Measurements from ENCODE around the gene ACSF2. TPM values are rescaled to one million over a fixed set of nuclear protein-coding genes. Genes with fewer than 3 reads are reported as not detected.

Gene ACSF2
- total RNA-seq, 1 donor from 2014 or later = 34.5 TPM

DNA sequence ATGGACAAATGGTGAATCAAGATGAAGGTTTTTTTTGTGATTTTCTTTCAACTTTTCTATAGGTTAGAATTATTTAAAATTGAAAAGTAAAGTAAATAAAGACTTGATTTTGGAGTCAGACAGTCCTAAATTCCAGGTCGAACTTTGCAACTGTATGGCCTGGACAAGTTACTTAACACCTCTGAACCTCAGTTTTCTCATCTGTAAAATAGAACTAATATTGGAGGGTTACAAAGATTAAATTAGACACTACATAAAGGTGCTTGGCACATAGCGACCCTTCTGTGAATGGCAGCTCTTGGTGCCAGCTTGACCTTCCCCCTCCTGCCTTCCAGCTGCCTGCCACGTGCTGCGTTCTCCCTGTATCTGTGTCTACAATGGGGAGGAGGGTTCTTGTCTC lies 55.6 kb downstream of the ACSF2 start:
- peaks cover 23% of the 10 kb centered on the region for H3K4me1 Mint-ChIP-seq
- H3K27ac Mint-ChIP-seq (ENCODE audit: unreplicated experiment) = no peak overlapping the region
- no peaks in the 10 kb centered on the region for H3K36me3 Mint-ChIP-seq (ENCODE audit: low read depth)
- TF ChIP-seq, protein P1, sequence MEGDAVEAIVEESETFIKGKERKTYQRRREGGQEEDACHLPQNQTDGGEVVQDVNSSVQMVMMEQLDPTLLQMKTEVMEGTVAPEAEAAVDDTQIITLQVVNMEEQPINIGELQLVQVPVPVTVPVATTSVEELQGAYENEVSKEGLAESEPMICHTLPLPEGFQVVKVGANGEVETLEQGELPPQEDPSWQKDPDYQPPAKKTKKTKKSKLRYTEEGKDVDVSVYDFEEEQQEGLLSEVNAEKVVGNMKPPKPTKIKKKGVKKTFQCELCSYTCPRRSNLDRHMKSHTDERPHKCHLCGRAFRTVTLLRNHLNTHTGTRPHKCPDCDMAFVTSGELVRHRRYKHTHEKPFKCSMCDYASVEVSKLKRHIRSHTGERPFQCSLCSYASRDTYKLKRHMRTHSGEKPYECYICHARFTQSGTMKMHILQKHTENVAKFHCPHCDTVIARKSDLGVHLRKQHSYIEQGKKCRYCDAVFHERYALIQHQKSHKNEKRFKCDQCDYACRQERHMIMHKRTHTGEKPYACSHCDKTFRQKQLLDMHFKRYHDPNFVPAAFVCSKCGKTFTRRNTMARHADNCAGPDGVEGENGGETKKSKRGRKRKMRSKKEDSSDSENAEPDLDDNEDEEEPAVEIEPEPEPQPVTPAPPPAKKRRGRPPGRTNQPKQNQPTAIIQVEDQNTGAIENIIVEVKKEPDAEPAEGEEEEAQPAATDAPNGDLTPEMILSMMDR (conservative IDR thresholded peaks at IDR 0.05) = no peak
- DNase-seq (ENCODE audit: low read depth, low spot score) = no peak
- no peak overlapping the region for H3K4me3 Mint-ChIP-seq
- peaks cover 5% of the 10 kb centered on the region for H3K27me3 Mint-ChIP-seq (ENCODE audit: low read depth)
- H3K9me3 Mint-ChIP-seq = no peaks in the 10 kb centered on the region

DNA sequence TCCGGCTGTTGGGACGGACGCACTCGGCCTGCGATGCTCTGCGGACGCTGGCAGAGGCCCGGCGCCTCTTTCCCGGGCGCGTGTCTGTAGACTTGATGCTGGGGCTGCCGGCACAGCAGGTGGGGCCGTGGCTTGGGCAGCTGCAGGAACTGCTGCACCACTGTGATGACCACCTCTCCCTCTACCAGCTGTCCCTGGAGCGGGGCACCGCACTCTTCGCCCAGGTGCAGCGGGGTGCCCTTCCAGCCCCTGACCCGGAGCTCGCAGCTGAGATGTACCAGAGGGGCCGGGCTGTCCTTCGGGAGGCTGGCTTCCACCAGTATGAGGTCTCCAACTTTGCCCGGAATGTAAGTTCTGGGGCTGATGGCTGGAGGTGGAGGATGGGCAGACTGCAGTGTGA lies 56.1 kb downstream of the ACSF2 start:
- Mint-ChIP-seq H3K27ac (ENCODE audit: unreplicated experiment) (no peak overlapping the region), H3K4me1 (peaks cover 23% of the 10 kb centered on the region), H3K4me3 (peak overlapping the region; percentile 42), H3K27me3 (ENCODE audit: low read depth) (peaks cover 5% of the 10 kb centered on the region), H3K9me3 (no peaks in the 10 kb centered on the region), H3K36me3 (ENCODE audit: low read depth) (no peaks in the 10 kb centered on the region)
- DNase-seq (ENCODE audit: low read depth, low spot score) = no peak
- TF ChIP-seq, protein P1 (conservative IDR thresholded peaks at IDR 0.05) = no peak

DNA sequence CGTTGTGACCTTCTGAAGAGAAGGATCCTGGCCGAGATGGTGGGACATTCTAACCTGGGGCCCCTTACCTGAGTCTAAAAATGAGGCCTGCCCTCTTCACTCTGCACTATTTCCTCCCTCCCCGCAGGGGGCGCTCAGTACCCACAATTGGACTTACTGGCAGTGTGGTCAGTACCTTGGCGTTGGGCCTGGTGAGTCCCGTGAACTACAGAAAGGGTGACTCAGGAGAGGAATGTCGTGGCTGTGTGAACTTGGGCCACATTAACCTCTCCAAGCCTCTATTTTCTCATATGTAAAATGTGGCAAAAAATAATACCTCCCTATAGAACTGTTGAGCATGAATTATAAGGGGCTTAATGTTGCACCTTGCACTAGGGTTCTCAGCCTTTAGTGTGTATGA lies 56.5 kb downstream of the ACSF2 start:
- Mint-ChIP-seq H3K27ac (ENCODE audit: unreplicated experiment) (no peak overlapping the region), H3K4me1 (peaks cover 23% of the 10 kb centered on the region), H3K9me3 (no peaks in the 10 kb centered on the region), H3K36me3 (ENCODE audit: low read depth) (no peaks in the 10 kb centered on the region), H3K27me3 (ENCODE audit: low read depth) (peaks cover 5% of the 10 kb centered on the region), H3K4me3 (peak overlapping the region; percentile 42)
- peak; percentile 81 for DNase-seq (ENCODE audit: low read depth, low spot score)
- TF ChIP-seq, protein P1 (conservative IDR thresholded peaks at IDR 0.05) = peak; percentile 94

DNA sequence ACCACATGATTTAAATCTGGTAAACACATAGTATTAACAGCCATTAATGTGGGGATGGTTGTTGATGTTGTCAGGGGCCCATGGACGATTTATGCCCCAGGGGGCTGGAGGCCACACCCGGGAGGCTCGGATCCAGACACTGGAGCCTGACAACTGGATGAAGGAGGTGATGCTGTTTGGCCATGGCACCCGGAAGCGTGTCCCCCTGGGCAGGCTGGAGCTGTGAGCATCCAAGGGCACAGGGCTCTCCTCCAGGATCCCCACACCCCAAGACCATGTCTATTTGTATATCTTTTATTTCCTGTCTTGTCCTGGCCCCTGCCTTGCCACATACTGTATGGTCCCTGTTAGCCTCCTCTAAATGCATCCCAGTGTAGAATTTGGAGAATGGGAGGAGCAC lies 57.2 kb downstream of the ACSF2 start:
- TF ChIP-seq, protein P1 (conservative IDR thresholded peaks at IDR 0.05) = no peak
- Mint-ChIP-seq H3K27ac (ENCODE audit: unreplicated experiment) (no peak overlapping the region), H3K9me3 (no peaks in the 10 kb centered on the region)

DNA sequence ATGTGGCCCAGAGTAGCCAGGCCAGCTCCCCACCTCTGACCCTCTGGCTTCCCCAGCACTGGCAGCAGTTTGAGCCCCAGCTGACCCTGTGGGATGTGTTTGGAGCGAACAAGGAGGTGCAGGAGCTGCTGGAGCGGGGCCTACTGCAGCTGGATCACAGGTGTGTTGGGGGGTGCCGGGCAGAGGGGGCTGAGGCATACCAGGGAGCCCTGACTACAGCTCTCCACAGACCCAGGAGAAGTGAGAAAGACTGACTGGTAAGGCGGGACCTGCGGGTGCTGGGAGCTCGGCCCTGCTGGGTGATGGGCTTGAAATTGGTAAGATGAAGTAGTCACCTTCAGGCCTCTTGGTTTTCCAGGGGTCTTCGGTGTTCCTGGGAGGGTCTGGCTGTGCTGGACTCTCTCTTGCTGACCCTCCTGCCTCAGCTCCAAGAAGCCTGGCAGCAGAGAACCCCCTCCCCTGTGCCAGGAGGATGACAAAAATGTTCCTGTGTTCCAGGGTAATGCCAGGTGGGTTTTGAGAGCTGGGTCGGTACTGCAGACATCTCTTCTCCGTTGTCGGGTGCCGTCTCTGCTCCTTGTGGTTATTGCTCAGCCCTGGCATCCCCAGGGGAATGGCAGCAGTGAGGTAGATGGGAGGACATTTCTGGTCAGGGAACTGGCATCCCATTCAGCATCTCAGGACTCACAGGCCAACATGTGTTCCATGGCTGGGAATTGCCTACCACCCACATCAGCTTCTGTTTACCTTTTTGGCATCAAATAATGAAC lies 58.6 kb downstream of the ACSF2 start:
- TF ChIP-seq, protein P1 (conservative IDR thresholded peaks at IDR 0.05) = no peak
- Mint-ChIP-seq H3K36me3 (ENCODE audit: low read depth) (no peaks in the 10 kb centered on the region), H3K27me3 (ENCODE audit: low read depth) (no peaks in the 10 kb centered on the region), H3K4me1 (peaks cover 10% of the 10 kb centered on the region), H3K9me3 (no peaks in the 10 kb centered on the region), H3K27ac (ENCODE audit: unreplicated experiment) (no peak overlapping the region), H3K4me3 (no peak overlapping the region)
- no peak for DNase-seq (ENCODE audit: low read depth, low spot score)

More for the DNA sequence above, 57.2 kb downstream of the ACSF2 start:
- H3K4me1 Mint-ChIP-seq = peaks cover 19% of the 10 kb centered on the region
- DNase-seq (ENCODE audit: low read depth, low spot score) = no peak
- no peaks in the 10 kb centered on the region for H3K36me3 Mint-ChIP-seq (ENCODE audit: low read depth)
- no peak overlapping the region for H3K4me3 Mint-ChIP-seq
- H3K27me3 Mint-ChIP-seq (ENCODE audit: low read depth) = peaks cover 1% of the 10 kb centered on the region
